HG02840 (cell line): ENCODE results near the gene PIP4K2B.
A peak's percentile ranks its signal among the peaks of the same experiment; 100 is the strongest.
"Not testable (repeated sequence)": the region's sequence is repeated elsewhere in the genome, so short reads cannot be mapped to it uniquely, and the experiment has no call there.

Experiments used
- ATAC-seq: cut with Tn5 transposase; IDR thresholded peaks from one replicate; pipeline ENCODE4 v1.9.1; 2021; ENCODE audit warnings: mild to moderate bottlenecking, moderate library complexity, moderate number of reproducible peaks; ENCODE audit not compliant: unreplicated experiment, low FRiP score

The PIP4K2B gene

GRCh38 chr17:38799501-38800236 is at the start of gene PIP4K2B:
TSS of gene PIP4K2B (minus strand) at chr17:38799556. CDS start at chr17:38799424, 132 bp downstream.
- ATAC-seq: peak; percentile 80

- no peak for ATAC-seq
Measured at GRCh38 chr17:38848557-38848891, 49.2 kb upstream of the PIP4K2B start.

- ATAC-seq: no peak
Measured at GRCh38 chr17:38844261-38844757, 45.0 kb upstream of the PIP4K2B start.

GRCh38 chr17:38825762-38826247 is 26.4 kb upstream of the PIP4K2B start:
- no peak for ATAC-seq

- ATAC-seq: peak; percentile 92
Measured at GRCh38 chr17:38824899-38825761, 25.8 kb upstream of the PIP4K2B start, which contains the start of gene CWC25. TSS of gene CWC25 (minus strand) at chr17:38825321. CDS start at chr17:38825183, 138 bp downstream.

GRCh38 chr17:38815576-38816193 is 16.3 kb upstream of the PIP4K2B start:
- ATAC-seq: no peak

GRCh38 chr17:38809828-38810227 is 10.5 kb upstream of the PIP4K2B start:
- ATAC-seq: no peak

- no peak for ATAC-seq
Measured at GRCh38 chr17:38800237-38800760, 943 bp upstream of the PIP4K2B start.

GRCh38 chr17:38798614-38799500 is 499 bp downstream of the PIP4K2B start:
- ATAC-seq: peak; percentile 18

- no peak for ATAC-seq
Measured at GRCh38 chr17:38797828-38798227, 1.5 kb downstream of the PIP4K2B start.

GRCh38 chr17:38797158-38797490 is 2.2 kb downstream of the PIP4K2B start:
- ATAC-seq: no peak

GRCh38 chr17:38796451-38797157 is 2.8 kb downstream of the PIP4K2B start:
- ATAC-seq: no peak

- ATAC-seq: no peak
Measured at GRCh38 chr17:38794221-38794620, 5.1 kb downstream of the PIP4K2B start.

- no peak for ATAC-seq
Measured at GRCh38 chr17:38791162-38791561, 8.2 kb downstream of the PIP4K2B start.

GRCh38 chr17:38790148-38790707 is 9.1 kb downstream of the PIP4K2B start:
- ATAC-seq: not testable (repeated sequence)

GRCh38 chr17:38789185-38789584 is 10.2 kb downstream of the PIP4K2B start:
- ATAC-seq: no peak

- ATAC-seq: not testable (repeated sequence)
Measured at GRCh38 chr17:38787999-38788398, 11.4 kb downstream of the PIP4K2B start.

GRCh38 chr17:38786372-38786771 is 13.0 kb downstream of the PIP4K2B start:
- no peak for ATAC-seq

- no peak for ATAC-seq
Measured at GRCh38 chr17:38783227-38783626, 16.1 kb downstream of the PIP4K2B start.
